Fibroblast of skin of right quadriceps (primary cell): Measurements from ENCODE around the gene MIF.
A peak's percentile ranks its signal among the peaks of the same experiment; 100 is the strongest.
"Not testable (repeated sequence)": the region's sequence is repeated elsewhere in the genome, so short reads cannot be mapped to it uniquely, and the experiment has no call there.

Source experiments
- DNase-seq: peaks from one replicate; pipeline ENCODE4 v3.0.0-alpha.2; 2013

Gene MIF

DNA sequence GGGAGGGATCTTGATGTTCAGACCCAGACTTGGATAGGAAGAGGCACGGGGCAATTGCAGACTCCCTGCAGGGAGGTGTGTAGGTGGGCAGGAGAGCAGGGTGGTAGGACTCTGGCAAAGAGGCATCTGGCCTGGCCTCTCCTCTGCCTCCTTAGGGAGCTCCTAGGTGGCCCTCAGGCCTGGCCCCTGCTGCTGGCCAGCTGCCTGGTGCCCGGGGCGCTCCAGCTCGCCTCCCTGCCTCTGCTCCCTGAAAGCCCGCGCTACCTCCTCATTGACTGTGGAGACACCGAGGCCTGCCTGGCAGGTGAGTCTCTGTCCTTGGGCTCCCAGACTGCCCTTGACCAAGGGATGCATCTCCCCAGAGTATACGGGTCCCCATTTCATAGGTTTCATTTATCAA is 16.6 kb upstream of the MIF start:
- DNase-seq: no peak

DNA sequence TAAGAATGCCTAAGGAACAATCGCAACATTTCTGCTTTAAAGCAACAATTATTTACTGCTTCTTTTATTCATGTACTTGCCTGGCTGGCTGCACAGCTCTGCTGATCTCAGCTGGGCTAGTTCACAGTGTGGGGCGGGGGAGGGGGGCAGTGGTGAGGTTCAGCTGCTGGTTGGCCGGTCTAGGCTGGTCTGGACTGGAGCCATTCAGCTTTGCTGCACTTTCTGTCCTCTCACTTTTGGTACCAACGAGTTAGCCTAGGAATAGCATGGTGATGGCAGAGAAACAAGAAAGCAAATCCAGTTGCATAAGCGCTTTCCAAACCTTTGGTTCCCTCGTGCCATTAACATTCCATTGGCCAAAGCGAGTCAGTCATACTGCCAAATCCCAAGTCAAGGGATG is 16.0 kb upstream of the MIF start:
- no peak for DNase-seq

DNA sequence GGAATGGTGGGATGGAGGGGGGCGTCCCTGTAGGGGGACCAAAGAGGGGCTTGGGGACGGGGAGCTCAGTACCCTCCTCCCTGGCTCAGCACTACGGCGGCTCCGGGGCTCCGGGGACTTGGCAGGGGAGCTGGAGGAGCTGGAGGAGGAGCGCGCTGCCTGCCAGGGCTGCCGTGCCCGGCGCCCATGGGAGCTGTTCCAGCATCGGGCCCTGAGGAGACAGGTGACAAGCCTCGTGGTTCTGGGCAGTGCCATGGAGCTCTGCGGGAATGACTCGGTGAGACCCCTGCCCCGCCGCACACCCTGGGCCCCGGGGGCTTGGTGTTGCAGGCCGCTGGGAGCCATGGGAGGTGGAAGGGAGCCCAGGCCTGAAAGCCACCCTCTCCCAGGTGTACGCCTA is 11.8 kb upstream of the MIF start:
- no peak for DNase-seq

DNA sequence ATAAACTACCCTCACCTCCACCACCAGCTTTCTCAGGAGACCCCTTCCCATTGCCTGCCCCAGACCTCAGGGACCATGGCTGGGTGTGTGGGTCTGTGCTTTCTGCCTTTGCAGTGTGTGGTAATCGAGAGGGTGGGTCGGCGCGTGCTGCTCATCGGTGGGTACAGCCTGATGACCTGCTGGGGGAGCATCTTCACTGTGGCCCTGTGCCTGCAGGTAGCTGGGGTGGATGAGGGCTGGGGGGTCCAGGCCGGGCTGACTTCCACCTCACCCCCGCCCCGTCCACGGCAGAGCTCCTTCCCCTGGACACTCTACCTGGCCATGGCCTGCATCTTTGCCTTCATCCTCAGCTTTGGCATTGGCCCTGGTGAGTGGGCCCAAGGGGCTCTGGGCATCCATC is 10.5 kb upstream of the MIF start:
- no peak for DNase-seq

DNA sequence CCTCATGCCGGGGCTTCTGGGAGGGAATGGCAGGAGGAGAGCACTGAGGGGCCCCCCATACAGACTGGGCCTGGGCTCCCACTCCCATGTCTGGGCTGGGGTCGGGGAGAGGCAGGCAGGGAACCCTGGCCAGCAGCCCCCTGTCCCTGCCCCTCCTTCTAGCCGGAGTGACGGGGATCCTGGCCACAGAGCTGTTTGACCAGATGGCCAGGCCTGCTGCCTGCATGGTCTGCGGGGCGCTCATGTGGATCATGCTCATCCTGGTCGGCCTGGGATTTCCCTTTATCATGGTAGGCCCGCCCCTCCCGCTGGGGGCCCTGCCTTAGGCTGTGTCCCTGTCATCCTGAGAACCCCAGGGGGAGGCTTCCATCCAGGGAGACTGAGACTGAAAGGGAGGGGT is 10.0 kb upstream of the MIF start:
- DNase-seq: no peak

DNA sequence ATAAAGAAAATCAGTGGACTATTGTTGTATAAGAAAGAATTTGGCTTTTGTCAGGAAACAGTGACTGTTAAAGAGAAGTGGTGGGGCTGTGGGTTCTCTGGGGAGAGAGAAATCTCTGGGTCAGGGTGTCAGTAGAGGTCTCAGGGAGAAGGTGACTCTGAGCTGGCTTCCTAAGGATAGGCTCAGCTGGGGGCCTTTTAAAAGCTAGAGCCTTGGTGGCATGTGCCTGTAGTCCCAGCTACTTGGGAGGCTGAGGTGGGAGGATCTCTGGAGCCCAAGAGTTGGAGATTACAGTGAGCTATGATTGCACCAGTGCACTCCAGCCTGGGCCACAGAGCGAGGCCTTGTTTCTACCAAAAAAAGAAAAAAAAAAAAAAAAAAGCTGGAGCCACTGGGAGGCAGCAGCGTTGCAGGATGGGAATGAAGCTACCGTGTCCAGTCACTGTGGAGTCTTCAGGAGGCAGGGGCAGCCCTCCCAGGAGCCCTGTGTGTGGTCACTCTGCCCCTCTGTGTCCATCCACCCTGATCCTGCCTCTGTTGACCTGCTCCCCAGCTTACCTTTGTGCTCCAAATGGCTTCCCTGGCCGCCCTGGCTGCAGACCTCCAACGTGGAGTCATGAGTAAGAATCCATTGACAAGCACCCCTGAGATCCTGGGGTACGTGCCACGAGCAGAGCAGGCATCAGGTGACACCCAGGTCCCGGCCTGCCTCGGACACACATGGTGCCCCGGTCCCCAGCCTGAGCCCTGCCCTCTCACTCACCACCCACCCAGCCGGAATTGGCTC is 5.4 kb upstream of the MIF start:
- DNase-seq: peak; percentile 19

DNA sequence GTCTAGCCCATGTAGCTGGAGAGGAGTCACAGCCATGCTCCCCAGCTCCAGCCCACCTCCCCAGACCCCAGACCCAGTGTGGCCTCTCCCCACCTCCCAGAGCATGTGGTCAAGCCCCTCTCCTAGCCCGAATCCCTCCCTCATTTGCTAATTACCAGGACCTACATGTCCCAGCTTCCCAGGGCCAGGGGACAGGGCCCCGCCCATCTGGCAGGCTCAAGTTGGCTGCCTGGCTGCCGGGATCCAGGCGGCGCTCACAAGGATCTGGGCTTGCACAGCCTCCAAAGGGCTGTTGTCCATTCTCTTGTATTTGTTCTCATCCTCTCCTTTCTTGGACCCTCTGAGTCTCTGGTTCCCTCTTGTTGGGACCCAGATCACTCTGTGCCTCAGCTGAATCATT is 4.6 kb upstream of the MIF start:
- no peak for DNase-seq

DNA sequence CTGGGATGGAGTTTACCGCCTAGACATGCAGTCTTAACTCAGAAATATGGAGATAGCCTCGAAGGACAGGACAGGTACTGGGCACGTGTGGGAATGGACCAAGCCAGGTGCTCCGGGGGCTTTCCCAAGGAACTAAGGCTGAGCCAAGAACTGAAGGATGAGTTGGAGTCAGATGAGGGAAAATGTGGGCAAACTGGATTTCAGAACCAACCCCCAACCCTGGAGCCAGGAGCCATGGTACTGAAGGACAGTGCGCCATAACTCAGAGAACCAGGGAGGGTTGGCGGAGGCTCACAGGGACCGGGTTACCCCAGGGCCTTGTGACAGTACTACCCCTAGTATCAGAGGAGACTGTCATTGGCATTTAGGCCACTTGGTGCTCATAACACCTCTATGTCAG is 2.5 kb upstream of the MIF start:
- DNase-seq: no peak

DNA sequence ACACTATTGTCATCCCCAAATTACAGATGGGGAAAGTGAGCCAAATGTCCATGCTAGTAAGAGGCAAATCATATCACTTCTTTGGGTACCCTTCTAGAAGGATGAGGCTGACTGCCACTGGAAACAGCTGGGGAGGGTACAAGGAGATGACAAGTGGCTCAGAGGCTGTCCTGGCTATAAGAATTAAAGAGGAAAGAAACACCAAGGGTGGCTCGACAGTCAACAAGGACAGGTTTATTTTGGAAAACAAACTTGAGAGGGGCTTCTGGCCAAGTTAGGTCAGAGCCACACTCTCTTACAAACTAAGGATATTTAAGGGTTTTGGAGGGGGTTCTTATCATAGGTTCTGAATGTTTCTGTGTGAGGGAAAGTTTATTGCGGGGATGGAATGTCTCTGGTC is 2.1 kb upstream of the MIF start:
- DNase-seq: no peak

DNA sequence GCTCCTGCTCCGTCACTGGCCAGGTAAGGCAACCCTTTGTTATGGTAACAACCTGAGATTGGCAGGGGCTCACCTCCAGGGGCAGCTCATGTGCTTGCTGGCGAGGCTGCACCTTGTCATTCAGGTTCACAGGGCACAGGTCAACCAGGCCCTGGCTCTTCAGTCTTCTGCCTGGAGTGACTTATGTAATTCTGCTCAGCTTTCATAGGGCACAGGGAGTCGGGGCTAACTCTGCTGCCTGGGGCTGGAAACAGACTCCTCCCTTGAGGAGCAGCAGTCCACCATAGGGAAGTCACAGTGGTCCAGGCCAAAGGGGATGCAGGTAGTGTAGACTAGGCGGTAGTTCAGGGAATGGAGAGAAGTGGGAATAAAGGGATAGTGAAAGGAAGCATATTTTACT is 1.5 kb upstream of the MIF start:
- DNase-seq: no peak

DNA sequence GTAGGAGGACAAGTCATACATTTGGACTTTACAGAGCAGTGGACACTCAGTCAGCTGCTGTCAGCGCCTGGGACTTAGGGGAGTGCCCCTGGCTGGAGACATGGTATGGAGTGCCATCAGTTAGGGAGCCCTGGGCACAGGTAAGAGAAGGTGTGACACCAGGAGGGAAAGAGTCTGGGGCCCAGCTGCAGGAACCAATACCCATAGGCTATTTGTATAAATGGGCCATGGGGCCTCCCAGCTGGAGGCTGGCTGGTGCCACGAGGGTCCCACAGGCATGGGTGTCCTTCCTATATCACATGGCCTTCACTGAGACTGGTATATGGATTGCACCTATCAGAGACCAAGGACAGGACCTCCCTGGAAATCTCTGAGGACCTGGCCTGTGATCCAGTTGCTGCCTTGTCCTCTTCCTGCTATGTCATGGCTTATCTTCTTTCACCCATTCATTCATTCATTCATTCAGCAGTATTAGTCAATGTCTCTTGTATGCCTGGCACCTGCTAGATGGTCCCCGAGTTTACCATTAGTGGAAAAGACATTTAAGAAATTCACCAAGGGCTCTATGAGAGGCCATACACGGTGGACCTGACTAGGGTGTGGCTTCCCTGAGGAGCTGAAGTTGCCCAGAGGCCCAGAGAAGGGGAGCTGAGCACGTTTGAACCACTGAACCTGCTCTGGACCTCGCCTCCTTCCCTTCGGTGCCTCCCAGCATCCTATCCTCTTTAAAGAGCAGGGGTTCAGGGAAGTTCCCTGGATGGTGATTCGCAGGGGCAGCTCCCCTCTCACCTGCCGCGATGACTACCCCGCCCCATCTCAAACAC is 850 bp upstream of the MIF start:
- DNase-seq: no peak

DNA sequence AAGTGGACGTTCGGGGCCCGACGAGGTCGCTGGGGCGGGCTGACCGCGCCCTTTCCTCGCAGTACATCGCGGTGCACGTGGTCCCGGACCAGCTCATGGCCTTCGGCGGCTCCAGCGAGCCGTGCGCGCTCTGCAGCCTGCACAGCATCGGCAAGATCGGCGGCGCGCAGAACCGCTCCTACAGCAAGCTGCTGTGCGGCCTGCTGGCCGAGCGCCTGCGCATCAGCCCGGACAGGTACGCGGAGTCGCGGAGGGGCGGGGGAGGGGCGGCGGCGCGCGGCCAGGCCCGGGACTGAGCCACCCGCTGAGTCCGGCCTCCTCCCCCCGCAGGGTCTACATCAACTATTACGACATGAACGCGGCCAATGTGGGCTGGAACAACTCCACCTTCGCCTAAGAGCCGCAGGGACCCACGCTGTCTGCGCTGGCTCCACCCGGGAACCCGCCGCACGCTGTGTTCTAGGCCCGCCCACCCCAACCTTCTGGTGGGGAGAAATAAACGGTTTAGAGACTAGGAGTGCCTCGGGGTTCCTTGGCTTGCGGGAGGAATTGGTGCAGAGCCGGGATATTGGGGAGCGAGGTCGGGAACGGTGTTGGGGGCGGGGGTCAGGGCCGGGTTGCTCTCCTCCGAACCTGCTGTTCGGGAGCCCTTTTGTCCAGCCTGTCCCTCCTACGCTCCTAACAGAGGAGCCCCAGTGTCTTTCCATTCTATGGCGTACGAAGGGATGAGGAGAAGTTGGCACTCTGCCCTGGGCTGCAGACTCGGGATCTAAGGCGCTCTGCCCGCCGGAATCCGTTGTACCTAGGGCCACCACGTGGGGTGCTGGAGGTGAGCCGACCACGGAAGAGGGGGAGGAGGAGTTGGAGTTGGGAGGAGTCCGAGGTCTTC is 771 bp downstream of the MIF start:
- peak; percentile 72 for DNase-seq

DNA sequence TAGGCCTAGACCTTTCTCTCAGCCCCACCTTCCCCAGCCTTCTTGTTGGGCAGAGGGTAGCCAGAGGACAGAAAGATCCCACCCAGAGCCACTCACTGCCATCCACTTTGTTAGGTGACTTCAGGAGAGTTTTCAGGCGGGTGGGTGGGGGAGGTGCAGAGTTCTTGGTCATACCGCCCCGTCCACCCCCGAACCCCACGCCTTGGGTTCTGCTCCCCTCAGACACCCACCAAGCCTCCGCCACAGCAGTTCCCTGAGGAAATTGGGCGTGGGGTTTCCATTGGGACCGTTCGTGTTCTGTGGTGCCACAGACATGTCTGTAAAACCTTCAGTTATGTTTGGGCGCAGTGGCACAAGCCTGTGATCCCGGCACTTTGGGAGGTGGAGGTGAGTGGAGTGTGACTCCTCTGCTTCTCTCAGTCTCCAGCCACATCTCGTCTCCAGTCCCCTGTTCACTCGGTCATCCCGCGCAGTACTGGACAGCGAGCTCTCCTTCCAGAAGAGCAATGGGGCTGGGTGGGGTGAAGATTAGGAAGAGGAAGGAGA is 1.5 kb downstream of the MIF start:
- no peak for DNase-seq

DNA sequence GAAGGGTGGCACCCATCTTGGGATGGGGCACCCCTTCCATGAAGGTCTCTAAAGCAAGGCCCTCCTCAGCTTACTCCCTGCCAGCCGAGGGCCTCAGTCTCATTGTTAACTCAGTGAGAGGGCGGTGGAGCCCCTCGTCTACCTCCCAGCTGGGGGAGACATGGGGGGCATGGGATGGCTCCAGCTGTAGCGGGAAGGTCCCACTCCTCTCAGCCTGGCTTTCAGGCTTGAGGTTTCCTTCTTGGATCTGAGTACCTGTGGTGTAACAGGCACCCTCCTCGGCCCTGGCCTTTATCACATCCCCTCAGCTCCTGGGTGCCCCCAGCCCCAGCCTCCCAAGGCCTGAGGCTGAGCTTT is 2.0 kb downstream of the MIF start:
- DNase-seq: no peak

DNA sequence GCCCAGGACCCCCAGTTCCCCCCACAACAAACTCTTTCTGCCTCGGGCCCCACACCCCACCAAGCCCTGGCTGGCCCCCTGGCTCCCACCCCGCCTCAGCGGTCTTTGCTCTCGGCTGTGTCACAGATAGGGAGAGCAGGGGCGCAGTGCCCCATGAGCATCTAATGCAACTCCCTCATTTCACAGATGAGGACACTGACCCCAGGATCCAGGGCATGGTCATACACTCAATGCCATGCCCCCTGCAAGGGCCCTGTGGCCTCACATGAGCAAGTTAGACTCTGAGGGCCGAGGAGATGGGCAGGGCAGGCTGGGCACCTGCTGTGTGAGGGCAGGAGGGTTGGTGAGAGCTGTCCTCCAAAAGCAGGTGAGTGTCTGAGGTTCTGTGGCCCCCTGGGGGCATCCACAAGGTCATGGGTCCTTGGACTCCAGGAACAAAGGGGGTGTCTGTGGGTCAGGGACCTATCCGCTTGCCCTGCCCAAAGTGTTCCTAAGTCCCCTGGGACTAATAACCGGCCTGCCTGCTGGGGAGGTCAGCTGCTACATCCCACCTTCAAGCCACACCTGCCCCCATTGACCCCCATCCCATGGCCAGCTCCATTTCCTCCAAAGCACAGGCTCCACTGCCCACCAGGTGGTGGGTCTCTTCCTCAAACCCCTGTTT is 2.5 kb downstream of the MIF start:
- no peak for DNase-seq

DNA sequence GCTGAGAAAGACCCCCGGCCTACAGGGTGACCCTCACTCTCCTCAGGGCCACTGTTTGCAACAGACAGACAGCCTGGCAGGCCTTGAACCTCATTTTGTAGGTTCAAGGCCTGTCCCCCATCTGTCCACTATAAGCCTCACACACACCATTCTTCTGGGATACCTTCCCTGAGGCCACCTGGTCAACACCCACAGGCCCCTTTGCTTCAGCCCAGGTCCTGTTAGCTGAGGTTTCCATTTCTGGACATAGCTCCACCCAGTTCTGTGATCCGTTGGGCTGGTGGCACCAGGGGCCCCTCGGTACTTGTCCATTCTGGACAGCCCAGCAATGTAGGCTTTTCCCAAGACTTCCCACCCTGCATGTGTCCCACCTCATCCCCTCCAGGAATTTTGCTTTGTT is 3.1 kb downstream of the MIF start:
- DNase-seq: no peak

DNA sequence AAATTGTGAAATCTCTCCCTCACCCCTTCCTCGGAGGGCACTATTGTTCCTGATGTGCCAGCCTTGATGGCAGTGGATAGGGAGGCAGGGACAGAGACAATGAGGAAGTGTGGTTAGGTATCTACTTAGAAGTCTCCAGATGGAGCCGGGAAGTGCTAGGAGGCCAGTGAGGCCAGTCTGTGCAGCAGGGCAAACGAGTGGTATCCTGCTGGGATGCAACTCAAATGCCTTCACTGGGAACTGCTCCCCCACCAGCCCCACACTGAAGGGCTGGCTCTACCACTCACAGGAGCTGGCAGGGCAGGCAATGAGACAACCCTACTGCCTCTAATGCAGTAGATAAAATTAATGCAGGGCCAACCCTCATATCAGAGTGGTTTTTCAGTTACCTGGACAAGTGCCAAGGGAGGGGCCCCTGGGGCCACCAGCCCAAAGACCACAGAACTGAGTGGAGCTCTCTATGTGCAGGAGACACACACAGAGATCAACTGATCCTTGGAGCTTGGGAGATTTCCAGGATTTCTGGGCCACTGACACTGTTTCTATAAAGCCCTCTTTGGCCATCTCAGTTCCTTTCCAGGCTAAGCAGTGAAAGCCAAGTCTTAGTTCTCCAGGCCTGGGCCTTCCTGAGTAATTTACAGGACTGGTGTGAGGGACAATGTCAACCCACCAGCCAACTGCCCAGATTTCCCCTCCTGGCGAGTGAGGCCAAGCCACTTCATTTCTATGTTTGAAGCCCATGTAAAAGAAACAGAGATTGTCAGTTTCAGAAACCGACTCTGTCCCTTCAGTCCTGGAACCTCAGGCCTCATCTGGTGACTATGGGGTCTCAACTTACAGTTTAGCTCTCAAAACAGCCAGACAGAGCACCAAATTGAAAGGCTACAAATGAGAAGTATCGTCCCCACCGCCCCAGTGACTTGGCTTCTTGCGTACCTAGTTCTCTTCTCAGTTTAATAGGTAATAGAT is 4.1 kb downstream of the MIF start:
- no peak for DNase-seq

DNA sequence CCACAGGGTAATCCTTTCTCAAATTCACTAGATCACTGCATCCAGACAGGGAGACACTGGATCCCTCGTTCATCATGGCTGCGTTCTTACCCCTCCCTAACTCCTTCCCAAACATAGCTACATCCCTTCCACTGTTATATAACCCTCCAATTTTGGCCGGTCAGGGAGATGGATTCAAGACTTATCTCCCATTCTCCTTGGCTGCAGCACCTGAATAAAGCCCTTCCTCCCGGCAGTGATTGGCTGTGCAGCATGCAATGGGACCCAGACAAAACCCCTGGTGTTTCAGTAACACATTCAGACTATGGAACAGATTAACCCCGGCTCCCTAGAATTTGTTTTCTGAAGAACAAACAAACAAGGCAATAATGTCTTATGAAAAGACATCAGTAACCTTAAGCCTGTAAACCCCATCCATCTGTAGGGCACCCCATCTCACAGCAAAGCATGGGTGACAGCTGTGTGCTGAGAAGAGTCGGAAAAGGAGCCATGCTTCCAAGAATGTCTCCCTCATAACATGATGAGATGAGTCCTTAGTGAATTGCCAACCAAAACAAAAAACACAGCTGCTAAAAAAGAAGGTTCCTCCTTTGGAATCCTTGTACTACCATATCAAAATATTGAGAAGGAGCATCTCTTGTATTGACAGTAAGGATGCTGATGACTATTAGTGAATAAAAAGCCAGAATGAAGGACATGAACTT is 5.0 kb downstream of the MIF start:
- no peak for DNase-seq

DNA sequence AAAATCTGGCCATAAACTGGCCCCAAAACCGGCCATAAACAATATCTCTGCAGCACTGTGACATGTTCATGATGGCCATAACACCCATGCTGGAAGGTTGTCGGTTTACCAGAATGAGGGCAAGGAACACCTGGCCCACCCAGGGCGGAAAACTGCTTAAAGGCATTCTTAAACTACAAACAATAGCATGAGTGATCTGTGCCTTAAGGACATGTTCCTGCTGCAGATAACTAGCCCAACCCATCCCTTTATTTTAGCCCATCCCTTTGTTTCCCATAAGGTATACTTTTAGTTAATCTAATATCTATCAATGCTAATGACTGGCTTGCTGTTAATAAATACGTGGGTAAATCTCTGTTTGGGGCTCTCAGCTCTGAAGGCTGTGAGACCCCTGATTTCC is 6.0 kb downstream of the MIF start:
- DNase-seq: not testable (repeated sequence)

DNA sequence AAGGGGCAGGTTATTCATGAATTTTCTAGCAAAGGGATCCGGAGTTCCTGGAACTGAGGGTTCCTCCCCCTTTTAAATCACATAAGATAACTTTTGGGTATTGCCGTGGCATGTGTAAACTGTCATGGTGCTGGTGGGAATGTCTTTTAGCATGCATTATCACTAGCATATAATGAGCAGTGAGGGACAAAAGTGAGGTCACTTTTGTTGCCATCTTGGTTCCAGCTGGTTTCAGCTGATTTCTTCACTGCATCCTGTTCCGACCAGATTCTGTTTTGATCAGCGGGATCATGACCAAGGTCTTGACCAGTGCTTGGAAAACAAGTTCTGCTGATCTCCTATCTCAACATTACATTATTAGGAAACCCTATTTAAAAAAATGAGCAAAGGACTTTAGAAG is 7.4 kb downstream of the MIF start:
- DNase-seq: no peak
